WERI-Rb-1 (cell line): Measurements from ENCODE around the gene NDUFV1.
A peak's percentile ranks its signal among the peaks of the same experiment; 100 is the strongest.

Experiments
- DNase-seq: peaks from one replicate; pipeline ENCODE4 v3.0.0-alpha.2; 2020
- H3K27ac ChIP-seq: fragments of 250-450 bp; sonication (Bioruptor Pico); 2 replicates; pipeline ENCODE4 v1.5.1; 2020; ENCODE audit warnings: mild to moderate bottlenecking, moderate library complexity
- H3K27me3 ChIP-seq: fragments of 250-450 bp; sonication (Bioruptor Pico); 2 replicates; pipeline ENCODE4 v1.5.1; 2021; ENCODE audit warnings: mild to moderate bottlenecking, low read depth, moderate library complexity; ENCODE audit not compliant: insufficient read depth, severe bottlenecking
- H3K36me3 ChIP-seq: fragments of 250-450 bp; sonication (Bioruptor Pico); 2 replicates; pipeline ENCODE4 v1.5.1; 2020; ENCODE audit warnings: mild to moderate bottlenecking, moderate library complexity
- H3K4me3 ChIP-seq: 2 replicates; pipeline ENCODE4 v1.5.1; 2011; ENCODE audit warnings: low read depth, mild to moderate bottlenecking, control low read depth, low read length
- H3K9me3 ChIP-seq: fragments of 250-450 bp; sonication (Bioruptor Pico); 2 replicates; pipeline ENCODE4 v1.5.1; 2021; ENCODE audit warnings: mild to moderate bottlenecking, moderate library complexity; ENCODE audit not compliant: severe bottlenecking
- CTCF ChIP-seq: IDR thresholded peaks from 2 replicates; pipeline ENCODE4 v1.5.1; 2011; ENCODE audit warnings: low read depth, mild to moderate bottlenecking, control low read depth, inconsistent platforms, low read length

NDUFV1 gene

GRCh38 chr11:67571443-67571842 is 35.3 kb upstream of the NDUFV1 start:
- Histone ChIP-seq H3K27ac (no peak overlapping the region), H3K27me3 (no peaks in the 10 kb centered on the region), H3K36me3 (no peaks in the 10 kb centered on the region), H3K4me3 (no peak overlapping the region), H3K9me3 (no peaks in the 10 kb centered on the region)
- no peak for TF ChIP-seq CTCF
- DNase-seq, result no peak

- no peaks in the 10 kb centered on the region for H3K27me3 ChIP-seq
- no peak for TF ChIP-seq CTCF
- no peaks in the 10 kb centered on the region for H3K9me3 ChIP-seq
- H3K4me3 ChIP-seq, result no peak overlapping the region
- no peaks in the 10 kb centered on the region for H3K36me3 ChIP-seq
- no peak overlapping the region for H3K27ac ChIP-seq
- no peak for DNase-seq
Measured at GRCh38 chr11:67572305-67572704, 34.4 kb upstream of the NDUFV1 start.

- peak; percentile 83 for TF ChIP-seq CTCF
- DNase-seq, result peak; percentile 76
- Histone ChIP-seq H3K36me3 (no peaks in the 10 kb centered on the region), H3K4me3 (no peak overlapping the region), H3K27ac (no peak overlapping the region), H3K9me3 (no peaks in the 10 kb centered on the region), H3K27me3 (no peaks in the 10 kb centered on the region)
Measured at GRCh38 chr11:67572747-67573419, 33.9 kb upstream of the NDUFV1 start.

GRCh38 chr11:67574938-67575337 is 31.8 kb upstream of the NDUFV1 start:
- Histone ChIP-seq H3K27me3 (no peaks in the 10 kb centered on the region), H3K4me3 (no peak overlapping the region), H3K9me3 (no peaks in the 10 kb centered on the region), H3K27ac (no peak overlapping the region), H3K36me3 (no peaks in the 10 kb centered on the region)
- DNase-seq, result no peak
- TF ChIP-seq CTCF, result no peak

- TF ChIP-seq CTCF, result peak; percentile 74
- no peak overlapping the region for H3K4me3 ChIP-seq
- no peak overlapping the region for H3K27ac ChIP-seq
- H3K27me3 ChIP-seq, result no peaks in the 10 kb centered on the region
- H3K9me3 ChIP-seq, result no peaks in the 10 kb centered on the region
- no peaks in the 10 kb centered on the region for H3K36me3 ChIP-seq
- DNase-seq, result peak; percentile 74
Measured at GRCh38 chr11:67576735-67577475, 29.8 kb upstream of the NDUFV1 start.

- DNase-seq, result no peak
- H3K9me3 ChIP-seq, result no peaks in the 10 kb centered on the region
Measured at GRCh38 chr11:67577951-67578350, 28.8 kb upstream of the NDUFV1 start.

More at GRCh38 chr11:67577951-67578350, 28.8 kb upstream of the NDUFV1 start:
- Histone ChIP-seq H3K4me3 (no peak overlapping the region), H3K27me3 (no peaks in the 10 kb centered on the region), H3K36me3 (no peaks in the 10 kb centered on the region), H3K27ac (no peak overlapping the region)
- no peak for TF ChIP-seq CTCF
